22Rv1 (cell line): ENCODE data around the gene ZBTB42.

ENCODE experiments used
- CTCF ChIP-seq: fragments of 450-650 bp; IDR thresholded peaks from 2 replicates; pipeline ENCODE4 v1.5.1; 2017; ENCODE audit warnings: mild to moderate bottlenecking
- ZFX ChIP-seq: fragments of 450-650 bp; IDR thresholded peaks from 2 replicates; pipeline ENCODE4 v1.6.1; 2017; ENCODE audit warnings: antibody characterized with exemption, borderline replicate concordance

- no peak for TF ChIP-seq CTCF
- TF ChIP-seq ZFX: no peak
Measured at GRCh38 chr14:104769324-104770071, 31.4 kb upstream of the ZBTB42 start.
